Keratinocyte (primary cell): ENCODE results near the gene TMX3. TPM values are rescaled to one million over a fixed set of nuclear protein-coding genes. Genes with fewer than 3 reads are reported as not detected.

Source experiments
- DNase-seq: peaks from one replicate; pipeline ENCODE4 v3.0.0-alpha.2; 2011; ENCODE audit warnings: low read depth, missing footprints, low spot score
- FAIRE-seq: peaks from 2 replicates; lab custom pipeline; 2011; peaks lifted over from hg19 to GRCh38; lab: Jason Lieb, UNC
- H2AFZ ChIP-seq: 2 replicates; pipeline ENCODE4 v1.6.0; 2012; ENCODE audit warnings: low read length, control low read depth, inconsistent platforms; ENCODE audit not compliant: control insufficient read depth
- H3K27ac ChIP-seq: 2 replicates; pipeline ENCODE4 v1.5.1; 2011; ENCODE audit warnings: low read length; ENCODE audit not compliant: control insufficient read depth, insufficient read depth
- H3K27me3 ChIP-seq: 3 replicates; pipeline ENCODE4 v1.6.0; 2011; ENCODE audit warnings: low read length; ENCODE audit not compliant: control insufficient read depth, insufficient read depth; ENCODE audit errors: extremely low read depth
- H3K36me3 ChIP-seq, 2 experiments: 2 replicates in 1 of 2; 3 replicates in 1 of 2; pipeline ENCODE4 v1.5.1; 2011; ENCODE audit warnings: low read length in 2 of 2, mild to moderate bottlenecking in 1 of 2; ENCODE audit not compliant: control insufficient read depth in 2 of 2, insufficient read depth in 2 of 2; ENCODE audit errors: extremely low read depth in 1 of 2
- H3K4me1 ChIP-seq: 3 replicates; pipeline ENCODE4 v1.5.1; 2011; ENCODE audit warnings: low read length; ENCODE audit not compliant: control insufficient read depth, insufficient read depth; ENCODE audit errors: extremely low read depth
- H3K4me2 ChIP-seq: 3 replicates; pipeline ENCODE4 v1.6.0; 2011; ENCODE audit warnings: low read depth, low read length; ENCODE audit not compliant: control insufficient read depth, insufficient read depth; ENCODE audit errors: extremely low read depth
- H3K4me3 ChIP-seq, 3 experiments: fragments of 200-600 bp in 1 of 3; sonication (generic) in 1 of 3; 2 replicates in 2 of 3; 3 replicates in 1 of 3; pipeline ENCODE4 v1.5.1; 2011 to 2016; ENCODE audit warnings: low read length in 3 of 3, mild to moderate bottlenecking in 3 of 3, control low read depth in 2 of 3, inconsistent platforms in 1 of 3, low read depth in 1 of 3, mixed read lengths in 1 of 3, mixed run types in 1 of 3, moderate library complexity in 1 of 3; ENCODE audit not compliant: control insufficient read depth in 2 of 3, insufficient read depth in 2 of 3; ENCODE audit errors: extremely low read depth in 1 of 3
- H3K79me2 ChIP-seq: 2 replicates; pipeline ENCODE4 v1.6.0; 2012; ENCODE audit warnings: low read length; ENCODE audit not compliant: control insufficient read depth, insufficient read depth
- H3K9ac ChIP-seq: 3 replicates; pipeline ENCODE4 v1.6.0; 2011; ENCODE audit warnings: low read length; ENCODE audit not compliant: control insufficient read depth, insufficient read depth; ENCODE audit errors: extremely low read depth
- H3K9me1 ChIP-seq: 3 replicates; pipeline ENCODE4 v1.6.0; 2011; ENCODE audit warnings: low read length; ENCODE audit not compliant: control insufficient read depth, insufficient read depth; ENCODE audit errors: extremely low read depth
- H3K9me3 ChIP-seq: 2 replicates; pipeline ENCODE4 v1.5.1; 2012; ENCODE audit warnings: low read depth, low read length; ENCODE audit not compliant: control insufficient read depth
- H4K20me1 ChIP-seq: 3 replicates; pipeline ENCODE4 v1.6.0; 2011; ENCODE audit warnings: low read length; ENCODE audit not compliant: control insufficient read depth, insufficient read depth; ENCODE audit errors: extremely low read depth
- EZH2 ChIP-seq: IDR thresholded peaks from one replicate; pipeline ENCODE4 v1.6.1; 2012; ENCODE audit warnings: inconsistent platforms, mild to moderate bottlenecking, low read length, moderate library complexity
- dilution Hi-C: fragments of 300-500 bp; cut with MboI; formaldehyde crosslinking; loops from one replicate; pipeline ENCODE4 v1.7.0; 2020; ENCODE audit warnings: low sequenced_read_pairs; ENCODE audit not compliant: extremely low pct_ligation_motif_present
- polyA plus RNA-seq, 5 experiments: library from polyadenylated mRNA; depleted of rRNA in 3 of 5; stranded (reverse) in 3 of 5; stranded (forward) in 1 of 5; unstranded in 1 of 5; fragments of >200 nt; gene quantifications; 1 replicate in 1 of 5; 2 replicates in 3 of 5; 3 replicates in 1 of 5; pipeline versions ENCODE4 v1.2.1 to v1.2.3, GENCODE V29; 2011 to 2012; ENCODE audit warnings: missing spikeins in 2 of 5, low read depth in 1 of 5, low replicate concordance in 1 of 5
- TF ChIP-seq, protein P1 (sequence below), 3 experiments: IDR thresholded peaks in 1 of 3; conservative IDR thresholded peaks in 1 of 3; optimal IDR thresholded peaks in 1 of 3; 2 replicates in 2 of 3; 3 replicates in 1 of 3; pipeline versions ENCODE3 to v1.5.1; 2011; ENCODE audit warnings: low read length in 3 of 3, mild to moderate bottlenecking in 3 of 3, moderate library complexity in 2 of 3, control low read depth in 1 of 3, inconsistent platforms in 1 of 3; ENCODE audit not compliant: insufficient read depth in 2 of 3; ENCODE audit errors: extremely low read depth in 1 of 3

The TMX3 gene
- polyA plus RNA-seq, 1 donor (not counting 4 experiments of a cell fraction or from before 2014, with no cell fraction given): 55.5 TPM

GRCh38 chr18:68667121-68667520, 47.8 kb downstream of the TMX3 start:
- DNase-seq (no peak), FAIRE-seq (no peak)
- TF ChIP-seq, protein P1, sequence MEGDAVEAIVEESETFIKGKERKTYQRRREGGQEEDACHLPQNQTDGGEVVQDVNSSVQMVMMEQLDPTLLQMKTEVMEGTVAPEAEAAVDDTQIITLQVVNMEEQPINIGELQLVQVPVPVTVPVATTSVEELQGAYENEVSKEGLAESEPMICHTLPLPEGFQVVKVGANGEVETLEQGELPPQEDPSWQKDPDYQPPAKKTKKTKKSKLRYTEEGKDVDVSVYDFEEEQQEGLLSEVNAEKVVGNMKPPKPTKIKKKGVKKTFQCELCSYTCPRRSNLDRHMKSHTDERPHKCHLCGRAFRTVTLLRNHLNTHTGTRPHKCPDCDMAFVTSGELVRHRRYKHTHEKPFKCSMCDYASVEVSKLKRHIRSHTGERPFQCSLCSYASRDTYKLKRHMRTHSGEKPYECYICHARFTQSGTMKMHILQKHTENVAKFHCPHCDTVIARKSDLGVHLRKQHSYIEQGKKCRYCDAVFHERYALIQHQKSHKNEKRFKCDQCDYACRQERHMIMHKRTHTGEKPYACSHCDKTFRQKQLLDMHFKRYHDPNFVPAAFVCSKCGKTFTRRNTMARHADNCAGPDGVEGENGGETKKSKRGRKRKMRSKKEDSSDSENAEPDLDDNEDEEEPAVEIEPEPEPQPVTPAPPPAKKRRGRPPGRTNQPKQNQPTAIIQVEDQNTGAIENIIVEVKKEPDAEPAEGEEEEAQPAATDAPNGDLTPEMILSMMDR (optimal IDR thresholded peaks at IDR 0.05 in 1 of 3, IDR thresholded peaks at IDR 0.05 in 1 of 3, conservative IDR thresholded peaks at IDR 0.05 in 1 of 3; ENCODE audit: extremely low read depth in 1 of 3, insufficient read depth in 2 of 3, low read length in 3 of 3): no peak
- no peak for TF ChIP-seq EZH2
- H3K9me1 ChIP-seq: no peaks in the 10 kb centered on the region
- dilution Hi-C loops: no loop called here
- no peak overlapping the region for H3K4me2 ChIP-seq
- H3K27ac ChIP-seq: no peak overlapping the region
- H3K36me3 ChIP-seq: no peaks in the 10 kb centered on the region
- H3K4me1 ChIP-seq: no peaks in the 10 kb centered on the region
- no peak overlapping the region for H2AFZ ChIP-seq
- no peak overlapping the region for H3K9ac ChIP-seq
- no peaks in the 10 kb centered on the region for H3K79me2 ChIP-seq
- no peaks in the 10 kb centered on the region for H4K20me1 ChIP-seq
- H3K4me3 ChIP-seq: no peak overlapping the region
- no peaks in the 10 kb centered on the region for H3K9me3 ChIP-seq
- H3K27me3 ChIP-seq: no peaks in the 10 kb centered on the region

DNA sequence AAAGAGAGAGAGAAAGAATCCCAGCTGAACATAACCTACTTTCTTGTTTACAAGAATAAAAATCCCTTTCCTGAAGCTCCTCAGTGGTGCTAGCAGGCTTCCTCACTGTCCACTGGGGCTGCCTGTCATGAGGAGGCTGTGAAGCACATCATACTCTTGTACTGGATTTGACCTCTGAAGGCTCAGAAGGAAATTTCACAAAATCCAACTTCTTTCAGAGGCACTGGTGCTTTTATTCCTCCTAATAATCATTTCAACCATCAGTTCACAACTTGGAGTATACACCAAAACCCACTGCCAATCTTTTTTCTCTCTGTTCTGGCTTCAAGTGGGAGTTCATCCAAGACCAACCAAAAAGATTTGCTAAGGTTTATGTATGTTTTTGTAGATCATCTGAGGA, 48.5 kb downstream of the TMX3 start:
- dilution Hi-C loops: no loop called here
- Histone ChIP-seq H2AFZ (no peak overlapping the region), H3K4me2 (no peak overlapping the region), H3K4me1 (no peaks in the 10 kb centered on the region), H3K36me3 (no peaks in the 10 kb centered on the region), H4K20me1 (no peaks in the 10 kb centered on the region), H3K9me3 (no peaks in the 10 kb centered on the region), H3K9ac (no peak overlapping the region), H3K79me2 (no peaks in the 10 kb centered on the region), H3K9me1 (no peaks in the 10 kb centered on the region), H3K4me3 (no peak overlapping the region), H3K27me3 (no peaks in the 10 kb centered on the region), H3K27ac (no peak overlapping the region)
- FAIRE-seq: no peak
- no peak for DNase-seq
- TF ChIP-seq, protein P1 (optimal IDR thresholded peaks at IDR 0.05 in 1 of 3, IDR thresholded peaks at IDR 0.05 in 1 of 3, conservative IDR thresholded peaks at IDR 0.05 in 1 of 3; ENCODE audit: extremely low read depth in 1 of 3, insufficient read depth in 2 of 3, low read length in 3 of 3): no peak
- no peak for TF ChIP-seq EZH2
